Activated CD4-positive, alpha-beta T cell treated with anti-CD3 and anti-CD28 coated beads for 48 hours (primary cell): ENCODE measurements around the gene SLC19A1.

Experiments used
- DNase-seq: peaks from one replicate; pipeline ENCODE4 v3.0.0-alpha.2; 2020

SLC19A1 gene

GRCh38 chr21:45449658-45450422 lies 92.4 kb downstream of the SLC19A1 start:
- DNase-seq = no peak

DNA sequence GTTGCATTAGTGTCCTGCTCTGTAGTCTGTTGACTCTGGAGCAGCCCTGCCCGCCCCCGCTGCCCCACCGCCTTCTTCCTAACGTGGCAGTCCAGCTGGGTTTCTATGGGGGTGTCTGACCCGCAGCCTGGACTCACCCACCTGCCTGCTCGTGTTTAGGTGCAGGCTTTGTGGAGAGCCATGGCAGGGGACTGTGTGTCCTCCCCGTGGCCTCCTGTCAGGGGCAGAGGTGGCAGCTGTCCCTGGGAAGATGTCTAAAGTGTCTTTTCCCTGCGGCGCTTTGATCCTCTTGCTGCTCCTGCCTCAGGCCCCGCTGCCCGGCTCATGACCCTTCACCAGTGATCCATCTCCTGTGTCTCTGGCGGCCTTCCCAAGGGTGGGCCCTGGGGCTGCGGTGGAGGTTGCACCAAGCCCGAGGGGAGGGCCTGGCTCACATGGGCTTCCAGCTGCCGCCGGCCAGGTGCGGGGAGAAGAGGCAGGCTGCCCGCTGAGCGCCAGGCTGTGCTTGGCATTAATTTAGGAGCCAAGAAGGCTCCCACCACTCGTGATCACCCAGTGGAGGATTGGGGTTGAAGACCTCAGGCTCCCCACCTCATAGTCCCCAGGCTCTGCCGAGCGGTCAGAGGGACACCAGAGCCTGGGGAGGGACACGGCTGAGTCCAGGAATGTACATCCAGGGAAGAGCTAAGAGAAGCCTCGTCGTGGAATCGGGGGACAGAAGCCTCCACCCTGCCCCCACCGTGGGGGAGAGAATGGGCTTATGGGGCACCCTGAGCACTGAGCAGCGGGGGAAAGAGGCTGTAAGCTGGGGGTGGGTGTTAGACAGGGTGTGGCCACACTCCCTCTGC lies 93.2 kb downstream of the SLC19A1 start:
- DNase-seq = no peak

GRCh38 chr21:45448283-45448809 lies 93.9 kb downstream of the SLC19A1 start:
- no peak for DNase-seq
